Measurements from ENCODE around the gene CTNNA3.

Gene CTNNA3

DNA sequence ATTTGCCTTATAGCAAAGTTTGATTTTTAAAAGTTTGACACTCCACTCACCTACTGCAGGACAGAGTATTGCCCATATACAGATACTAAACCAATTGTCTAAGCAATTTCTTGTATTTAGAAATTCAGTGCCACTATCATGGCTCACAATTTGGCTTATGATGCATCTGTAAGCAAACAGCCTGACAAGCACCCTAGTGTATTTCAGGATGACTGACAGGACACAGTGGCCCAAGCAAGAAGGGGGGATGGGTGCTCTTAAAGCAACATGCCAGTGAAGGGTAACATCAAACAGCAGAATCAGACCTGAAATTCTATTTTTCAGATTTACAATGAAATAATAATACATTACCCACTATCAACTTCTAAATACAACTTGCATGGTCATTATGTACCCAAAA, 30.5 kb downstream of the CTNNA3 start:
- DNase-seq (ENCODE audit: low spot score), result no peak

GRCh38 chr10:67664942-67665341, 31.1 kb downstream of the CTNNA3 start:
- no peak for DNase-seq (ENCODE audit: low spot score)

DNA sequence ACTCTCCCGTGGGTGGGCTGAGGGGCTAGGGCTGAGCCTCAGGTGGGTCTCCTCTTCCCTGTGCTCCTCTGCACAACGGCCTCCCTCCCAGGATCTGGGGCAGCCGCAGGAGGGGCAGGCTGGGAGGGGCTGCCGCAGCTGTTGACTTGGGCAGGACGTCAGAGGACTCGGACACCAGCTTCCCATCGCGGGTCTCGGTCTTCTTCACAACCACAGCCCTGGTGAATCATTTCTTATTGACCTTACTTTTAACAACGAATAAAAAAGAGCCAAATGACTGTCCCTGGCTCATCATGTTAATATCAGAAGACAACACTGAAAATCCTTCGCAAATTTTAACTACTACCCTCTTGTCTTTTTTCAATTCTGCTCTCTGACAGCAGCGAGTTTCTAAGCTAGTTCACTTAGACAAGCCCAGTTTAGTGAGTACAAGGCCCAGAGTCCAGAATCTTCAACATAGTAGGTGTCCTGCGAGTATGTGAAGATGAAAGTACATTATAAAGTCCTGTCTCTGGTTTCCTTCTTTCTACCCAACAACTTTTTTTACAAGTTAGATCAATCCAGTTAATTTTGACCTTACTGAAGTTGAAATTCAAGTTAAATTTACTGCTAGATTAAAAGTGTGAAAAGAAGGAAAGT, 32.4 kb downstream of the CTNNA3 start:
- no peak for DNase-seq (ENCODE audit: low spot score)

- no peak for DNase-seq (ENCODE audit: low spot score)
These were observed 33.6 kb downstream of the CTNNA3 start for GRCh38 chr10:67662415-67662814.

- DNase-seq (ENCODE audit: low spot score), result no peak
These were observed 36.5 kb downstream of the CTNNA3 start for GRCh38 chr10:67659497-67659896.

DNA sequence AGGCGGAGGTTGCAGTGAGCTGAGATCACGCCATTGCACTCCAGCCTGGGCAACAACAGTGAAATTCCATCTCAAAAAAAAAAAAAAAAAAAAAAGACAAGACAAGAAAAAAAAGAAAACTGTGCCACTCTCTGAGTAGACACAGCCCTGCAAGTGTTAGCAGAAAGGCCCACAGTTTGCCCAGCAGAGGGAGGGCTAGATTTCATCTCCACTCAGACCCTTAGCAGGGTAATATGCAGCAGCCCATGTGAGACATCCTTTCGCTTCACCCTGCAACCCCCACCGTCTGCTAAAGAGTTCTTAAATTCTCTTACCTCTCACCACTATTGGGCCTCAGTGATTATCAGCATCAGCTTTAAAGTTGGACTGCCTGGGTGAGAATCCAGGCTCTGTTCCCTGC, 38.2 kb downstream of the CTNNA3 start:
- no peak for DNase-seq (ENCODE audit: low spot score)

DNA sequence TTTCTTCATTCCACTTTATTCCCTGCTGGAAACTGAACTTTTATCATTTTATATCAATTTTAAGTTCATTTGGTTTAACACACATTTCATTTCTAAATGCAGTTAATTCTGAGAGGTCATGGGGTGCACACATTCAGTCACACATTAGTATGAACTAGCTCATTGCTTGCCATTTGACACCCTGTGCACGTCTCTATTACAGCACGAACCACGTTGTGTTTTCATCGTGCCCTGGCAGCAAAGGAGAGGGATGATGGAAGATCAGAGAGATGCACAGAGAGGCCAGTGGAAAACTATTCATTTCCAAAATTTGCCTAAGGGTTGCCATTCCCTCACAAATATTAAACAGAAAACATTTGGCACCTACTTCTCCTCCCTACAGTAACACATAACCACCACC, 45.4 kb downstream of the CTNNA3 start:
- no peak for DNase-seq (ENCODE audit: low spot score)

GRCh38 chr10:67648613-67649229, 47.3 kb downstream of the CTNNA3 start:
- DNase-seq (ENCODE audit: low spot score), result no peak

DNA sequence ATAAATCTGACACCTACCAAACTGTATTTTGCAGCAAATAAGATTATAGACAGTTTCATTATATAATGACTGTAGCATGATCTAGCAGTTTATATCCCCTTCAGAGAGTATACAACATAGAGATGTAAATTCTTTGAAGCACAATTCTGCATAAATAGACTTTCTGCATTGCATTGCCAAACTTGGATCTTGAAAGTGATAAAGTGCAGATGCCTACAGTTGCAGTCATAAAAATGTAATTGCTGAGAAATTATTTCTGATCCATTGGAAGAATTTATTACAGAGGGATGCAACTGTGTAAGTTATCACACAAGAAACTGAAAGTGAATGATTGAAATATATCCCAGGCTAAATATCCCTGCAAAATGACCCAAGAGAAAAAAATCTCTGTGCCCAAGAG, 65.1 kb downstream of the CTNNA3 start:
- no peak for DNase-seq (ENCODE audit: low spot score)

DNA sequence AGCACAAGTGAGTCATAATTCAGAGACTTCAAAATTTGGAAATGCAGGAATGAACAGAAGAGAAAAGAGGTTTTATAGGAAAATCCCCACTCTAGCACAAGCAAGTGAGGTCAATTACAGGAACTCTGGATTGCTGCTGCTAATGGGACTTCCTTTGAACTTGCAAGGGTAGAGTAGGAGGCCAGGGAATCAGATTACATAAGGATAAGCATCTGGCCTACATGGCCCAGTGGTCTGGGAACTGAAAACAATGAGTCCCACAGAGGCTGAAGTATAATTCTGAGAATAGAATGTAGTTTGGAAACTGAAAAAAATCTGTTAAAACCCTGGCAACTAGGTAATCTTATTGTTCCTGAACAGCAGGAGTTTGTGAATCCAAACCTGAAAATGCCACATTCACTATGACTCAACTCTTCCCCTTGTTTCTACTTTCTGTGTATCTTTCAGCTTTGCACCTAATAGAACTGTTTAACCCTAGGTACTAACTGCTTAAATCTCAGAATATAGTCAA, 66.5 kb downstream of the CTNNA3 start:
- DNase-seq (ENCODE audit: low spot score), result no peak

DNA sequence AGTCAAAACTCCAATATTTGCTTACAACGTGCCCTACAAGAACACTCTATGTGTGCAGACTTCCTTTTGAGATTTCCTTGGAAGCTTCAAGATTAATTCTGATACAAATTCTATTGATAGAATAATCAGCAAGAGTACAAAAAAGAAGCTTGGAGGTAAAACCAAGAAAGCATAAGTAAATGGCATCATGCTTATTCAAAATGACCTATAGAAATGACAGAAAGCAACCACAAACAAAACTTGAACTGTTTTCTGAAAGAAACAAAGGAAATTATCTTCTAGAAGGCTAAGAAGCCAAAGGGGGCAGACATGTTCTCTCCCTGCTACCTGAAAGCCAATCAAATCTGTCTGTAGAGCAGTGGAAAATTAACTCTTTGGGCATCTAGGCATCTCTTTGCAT, 73.0 kb downstream of the CTNNA3 start:
- DNase-seq (ENCODE audit: low spot score), result no peak

DNA sequence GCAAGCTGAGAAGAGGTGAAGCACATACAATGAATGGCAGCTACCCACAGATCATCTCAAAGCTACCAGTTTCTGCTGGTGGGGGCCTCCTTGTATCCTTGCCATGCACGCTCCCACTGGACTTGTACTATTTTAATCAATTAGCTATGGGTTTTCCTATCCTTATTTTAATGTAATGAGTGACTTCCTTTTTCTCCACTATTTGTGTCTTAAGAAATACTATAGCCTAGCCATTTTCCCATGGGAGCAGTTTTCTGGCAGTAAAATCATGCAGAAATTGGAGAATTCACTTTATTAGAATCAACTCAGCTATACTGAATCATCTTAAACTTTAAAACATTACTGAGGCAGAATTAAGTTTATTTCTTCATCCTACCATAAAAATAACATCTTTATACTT, 73.5 kb downstream of the CTNNA3 start:
- DNase-seq (ENCODE audit: low spot score), result no peak

DNA sequence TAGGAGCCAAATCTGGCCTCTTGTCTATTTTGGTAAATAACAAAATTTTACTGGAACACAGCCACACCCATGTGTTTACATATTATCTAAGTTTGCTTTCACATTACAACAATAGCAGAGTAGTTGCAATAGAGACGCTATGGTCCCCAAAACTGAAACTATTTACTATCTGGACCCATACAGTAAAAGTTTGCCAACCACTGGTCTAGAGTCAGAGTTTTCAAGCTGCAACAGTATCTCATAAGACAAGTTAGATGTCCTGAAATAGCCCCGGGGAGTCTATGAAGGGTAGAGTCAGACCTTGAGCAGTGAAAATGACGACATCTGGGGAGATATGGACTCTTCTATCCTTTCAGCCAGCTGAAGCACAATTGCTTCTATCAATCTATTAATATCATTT, 74.2 kb downstream of the CTNNA3 start:
- DNase-seq (ENCODE audit: low spot score), result no peak

DNA sequence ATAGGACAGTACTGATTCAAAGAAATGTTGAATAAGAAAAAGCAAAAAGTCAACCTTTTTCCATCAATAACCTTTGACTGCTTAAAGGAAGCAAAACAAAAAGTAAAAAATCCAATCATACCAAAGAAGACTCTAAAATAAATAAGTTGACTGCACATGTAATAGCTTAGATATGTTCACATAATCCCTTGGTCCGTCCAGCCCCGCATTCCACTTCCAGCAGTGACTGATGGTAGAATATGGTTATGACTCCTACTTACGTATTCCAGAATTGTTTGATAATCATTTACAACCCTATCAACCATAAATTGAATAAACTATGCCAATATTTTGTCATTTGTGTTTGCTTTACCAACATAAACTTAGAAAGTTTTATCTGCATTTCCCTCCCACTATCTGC, 77.9 kb downstream of the CTNNA3 start:
- DNase-seq (ENCODE audit: low spot score), result no peak

DNA sequence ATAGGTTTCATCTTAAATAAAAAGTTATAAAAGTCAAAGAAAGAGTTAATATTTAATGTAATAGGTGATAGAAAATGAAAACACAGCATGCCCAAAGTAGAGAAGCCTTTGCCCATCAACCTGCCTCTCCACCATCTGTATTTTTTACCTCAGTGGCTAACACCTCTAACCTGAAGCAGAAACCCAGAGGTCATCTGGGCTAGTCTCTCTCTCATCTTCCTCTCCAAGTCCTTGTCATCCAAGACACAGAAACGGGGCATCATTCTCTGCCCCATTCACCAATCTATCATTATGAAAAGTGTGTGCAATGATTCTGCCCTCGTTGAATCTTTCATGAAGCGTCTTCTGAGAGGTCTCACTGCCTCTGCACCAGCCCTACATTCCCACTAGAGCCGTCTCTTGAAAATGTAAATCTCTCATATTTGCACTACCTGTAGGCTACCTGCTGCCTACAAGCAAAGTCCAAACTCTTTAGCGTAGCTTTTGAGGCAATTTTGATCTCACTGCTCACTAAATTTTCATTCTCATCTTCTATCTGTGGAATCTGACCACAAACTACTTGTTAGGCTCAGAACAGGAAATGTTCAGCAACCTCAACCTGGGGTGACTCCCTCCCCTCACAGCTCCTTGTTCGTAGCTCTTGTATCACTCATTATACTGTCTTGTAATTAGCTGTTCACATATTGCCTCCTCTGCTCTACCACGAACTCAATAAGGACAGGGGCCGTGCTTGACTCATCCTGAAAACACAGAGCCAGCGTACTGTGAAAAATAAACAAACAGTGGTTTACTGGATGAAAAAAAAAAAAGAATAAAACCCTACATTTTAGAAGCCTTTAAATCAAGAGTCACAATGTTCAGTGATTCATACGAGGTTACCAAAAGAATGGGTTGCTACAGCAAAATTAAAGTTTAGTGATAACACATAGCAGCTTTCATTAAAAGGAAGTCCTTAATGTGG, 83.1 kb downstream of the CTNNA3 start:
- no peak for DNase-seq (ENCODE audit: low spot score)

- DNase-seq (ENCODE audit: low spot score), result no peak
These were observed 83.8 kb downstream of the CTNNA3 start for GRCh38 chr10:67612176-67612575.

GRCh38 chr10:67609996-67610793, 85.8 kb downstream of the CTNNA3 start:
- no peak for DNase-seq (ENCODE audit: low spot score)

- no peak for DNase-seq (ENCODE audit: low spot score)
These were observed 88.0 kb downstream of the CTNNA3 start for GRCh38 chr10:67608001-67608400.

DNA sequence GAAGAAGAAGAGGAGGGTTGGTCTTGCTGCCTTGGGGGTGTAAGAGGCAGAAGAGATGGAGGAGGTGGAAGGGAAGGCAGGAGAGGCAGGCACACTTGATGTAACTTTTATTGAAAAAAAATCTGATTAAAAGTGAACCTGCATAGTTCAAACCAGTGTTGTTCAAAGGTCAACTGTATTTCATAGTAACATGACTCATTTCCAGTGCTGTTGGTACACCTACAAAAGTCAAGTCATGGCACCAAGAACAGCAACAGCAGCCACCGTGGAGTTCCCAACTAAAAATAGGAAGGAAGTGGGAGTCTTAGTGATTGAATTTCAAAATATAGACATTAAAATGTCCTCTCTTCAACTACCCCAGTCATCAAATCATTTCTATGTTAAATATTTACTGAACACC, 88.5 kb downstream of the CTNNA3 start:
- DNase-seq (ENCODE audit: low spot score), result no peak

- no peak for DNase-seq (ENCODE audit: low spot score)
These were observed 89.4 kb downstream of the CTNNA3 start for GRCh38 chr10:67606572-67606971.

DNA sequence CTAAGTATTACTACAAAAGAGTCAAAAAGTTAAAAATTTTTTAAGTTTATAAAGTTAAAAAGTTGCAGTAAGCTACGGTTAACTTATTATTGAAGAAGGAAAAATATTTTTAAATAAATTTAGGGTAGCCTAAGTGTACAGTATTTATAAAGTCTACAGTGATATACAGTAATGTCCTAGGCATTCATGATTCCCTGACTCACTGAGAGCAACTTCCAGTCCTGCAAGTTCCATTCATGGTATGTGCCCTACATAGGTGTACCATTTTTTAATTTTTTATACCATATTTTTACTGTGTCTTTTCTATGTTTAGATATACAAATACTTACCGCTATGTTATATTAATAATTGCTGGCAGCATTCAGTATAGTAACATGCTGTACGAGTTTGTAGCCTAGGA, 92.3 kb downstream of the CTNNA3 start:
- DNase-seq (ENCODE audit: low spot score), result no peak

- DNase-seq (ENCODE audit: low spot score), result no peak
These were observed 92.9 kb downstream of the CTNNA3 start for GRCh38 chr10:67603086-67603485.

All from cerebellar cortex (tissue), 1 donor.